ENCODE data around the gene INO80C. TPM values are rescaled to one million over a fixed set of nuclear protein-coding genes. Genes with fewer than 3 reads are reported as not detected.

INO80C gene
- total RNA-seq, 1 donor from 2014 or later = 22.8 TPM

DNA sequence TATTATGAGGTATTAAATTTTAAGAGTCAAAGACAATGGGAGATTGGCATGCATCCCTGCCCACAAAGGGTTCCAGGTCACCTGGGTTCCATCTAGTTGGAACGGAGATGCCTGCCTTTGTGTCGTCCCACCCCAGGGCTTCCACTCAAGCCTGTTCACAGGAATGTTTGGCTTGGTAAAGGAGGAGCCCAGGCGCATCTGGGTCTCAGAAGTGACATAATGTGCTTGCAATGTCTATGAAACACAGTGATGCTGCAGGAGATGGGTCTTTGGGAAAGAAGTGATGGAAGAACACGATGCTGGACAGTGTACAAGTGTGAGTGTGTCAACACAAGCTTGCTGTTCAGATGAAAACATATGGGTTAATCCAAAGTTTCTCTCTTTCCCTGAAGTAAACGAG is 71.0 kb downstream of the INO80C start:
- no peak for DNase-seq

DNA sequence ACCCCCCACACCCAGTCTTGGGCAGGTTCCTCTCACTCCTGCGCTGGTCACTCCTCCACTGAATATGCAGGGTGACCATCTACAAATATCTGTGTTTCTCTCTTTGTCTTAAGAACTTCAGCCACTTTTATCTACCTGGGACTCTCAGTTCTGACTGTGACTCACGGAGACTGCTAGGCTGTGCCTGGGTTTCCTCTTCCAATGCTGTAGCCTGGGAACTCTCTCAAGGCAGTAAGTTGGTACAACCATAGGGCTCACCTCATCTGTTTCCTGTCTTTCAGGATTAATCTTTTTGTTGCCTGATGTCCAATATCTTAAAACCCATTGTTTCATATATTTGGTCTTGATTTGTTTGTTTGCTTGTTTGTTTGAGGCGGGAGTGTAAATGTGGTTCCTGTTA is 73.4 kb downstream of the INO80C start:
- DNase-seq = no peak

DNA sequence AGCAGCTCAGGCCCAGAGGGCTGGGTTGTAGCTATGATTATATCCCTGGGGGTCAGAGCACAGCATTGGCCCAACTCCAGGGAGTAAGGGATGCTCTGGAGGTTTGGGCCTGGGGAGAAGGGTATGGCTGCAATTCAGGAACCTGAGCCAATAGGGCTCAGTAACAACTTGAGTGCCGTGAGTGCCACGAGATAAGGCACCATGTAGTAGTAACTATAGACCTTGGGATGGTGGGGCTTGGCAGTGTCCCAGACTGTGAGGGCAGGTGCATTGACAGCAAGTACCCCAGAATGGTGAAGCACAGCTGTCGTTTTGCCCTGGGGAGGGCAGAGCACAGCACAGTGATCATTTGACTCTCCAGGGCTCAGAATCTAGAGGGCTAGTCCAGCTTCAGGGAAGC is 75.5 kb downstream of the INO80C start:
- DNase-seq = peak; percentile 50

DNA sequence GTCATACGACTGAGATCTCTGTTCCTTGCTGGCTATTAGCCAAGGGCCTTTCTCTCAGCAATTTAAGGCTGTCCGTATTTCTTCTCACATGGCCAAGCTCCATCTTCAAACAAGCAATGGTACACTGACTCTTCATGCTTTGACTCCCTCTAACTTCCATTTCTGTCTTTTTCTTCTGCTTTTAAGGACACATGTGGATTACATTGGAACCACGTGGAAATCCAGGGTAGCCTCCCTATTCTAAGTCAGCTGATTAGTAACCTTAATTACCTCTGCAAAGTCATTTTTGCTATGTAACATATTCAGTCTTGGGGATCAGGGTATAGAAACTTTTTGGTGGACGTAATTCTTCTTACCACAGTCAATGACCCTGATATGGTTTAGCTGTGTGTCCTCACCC is 79.2 kb downstream of the INO80C start:
- no peak for DNase-seq

Small RNA genes within 50 kb of the gene (small RNA-seq; reads per million reads assigned to genes)
- gene AC007998.5 (ENCODE audit: low replicate concordance) = not detected

Other genes starting within 250 kb of the INO80C start
- gene ZSCAN30, start 207.7 kb downstream of the INO80C start, total RNA-seq = 23.4 TPM
- gene ZNF24, start 153.5 kb downstream of the INO80C start, total RNA-seq = 59.2 TPM
- gene ZNF396, start 120.6 kb downstream of the INO80C start, total RNA-seq = 1.5 TPM
- gene GALNT1, start 83.8 kb upstream of the INO80C start, total RNA-seq = 104 TPM